Measurements from ENCODE around the gene ANKRD7.
A peak's percentile ranks its signal among the peaks of the same experiment; 100 is the strongest.

The ANKRD7 gene, protein sequence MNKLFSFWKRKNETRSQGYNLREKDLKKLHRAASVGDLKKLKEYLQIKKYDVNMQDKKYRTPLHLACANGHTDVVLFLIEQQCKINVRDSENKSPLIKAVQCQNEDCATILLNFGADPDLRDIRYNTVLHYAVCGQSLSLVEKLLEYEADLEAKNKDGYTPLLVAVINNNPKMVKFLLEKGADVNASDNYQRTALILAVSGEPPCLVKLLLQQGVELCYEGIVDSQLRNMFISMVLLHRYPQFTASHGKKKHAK

DNA sequence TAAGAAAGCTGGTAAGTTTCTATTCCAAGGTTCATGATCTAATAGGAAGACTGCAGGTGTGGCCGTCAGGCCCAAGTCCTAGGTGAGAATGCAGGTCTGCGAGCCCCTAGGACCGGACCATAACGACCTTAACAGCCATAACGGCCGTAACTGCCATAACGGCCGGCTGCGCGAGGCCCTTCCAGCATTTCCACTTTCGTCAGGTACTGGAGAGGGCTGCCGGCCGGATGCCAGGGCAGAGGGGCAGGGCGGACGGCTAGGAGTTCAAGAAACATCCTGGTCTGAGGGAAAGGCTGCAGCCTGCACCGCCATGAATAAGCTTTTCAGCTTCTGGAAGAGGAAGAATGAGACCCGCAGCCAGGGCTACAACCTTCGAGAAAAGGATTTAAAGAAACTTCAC is at the start of gene ANKRD7:
TSS of gene ANKRD7 (plus strand) at position 184 of the 400 bp plus-strand sequence. CDS start at position 311, 127 bp downstream.
- no peak for DNase-seq (ENCODE audit: low read depth in 2 of 2)

DNA sequence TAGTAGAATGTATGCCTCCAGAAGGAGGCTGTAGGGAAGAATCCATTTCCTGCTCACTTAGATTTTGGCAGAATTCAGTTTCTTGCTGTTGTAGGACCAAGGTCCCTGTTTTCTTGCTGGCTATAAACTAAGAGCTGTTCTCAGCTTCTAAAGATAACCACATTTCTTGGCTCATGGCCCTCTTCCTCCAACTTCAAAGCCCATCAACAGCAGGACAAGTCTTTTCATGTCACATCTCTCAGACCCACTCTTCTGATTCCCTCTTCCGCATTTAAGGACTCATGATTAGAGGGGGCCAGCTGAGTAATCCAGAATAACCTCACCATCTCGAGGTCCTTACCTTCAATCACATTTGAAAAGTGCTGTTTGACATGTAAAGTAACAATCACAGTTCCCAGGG is 48.8 kb upstream of the ANKRD7 start:
- DNase-seq (ENCODE audit: low read depth in 2 of 2), result no peak

DNA sequence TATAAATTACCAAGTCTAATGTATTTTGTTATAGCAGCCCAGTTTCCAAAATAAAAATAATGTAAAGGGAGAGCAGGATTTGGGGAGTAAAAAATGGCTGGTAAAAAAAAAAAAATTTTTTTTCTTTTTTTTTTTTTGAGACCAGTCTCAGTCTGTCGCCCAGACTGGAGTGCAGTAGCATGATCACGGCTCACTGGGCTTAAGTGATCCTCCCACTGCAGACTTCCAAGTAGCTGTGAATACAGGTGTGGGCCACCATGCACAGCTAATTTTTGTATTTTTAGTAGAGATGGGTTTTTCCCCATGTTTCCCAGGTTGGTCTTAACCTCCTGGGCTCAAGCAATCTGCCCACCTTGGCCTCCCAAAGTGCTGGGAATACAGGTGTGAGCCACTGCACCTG is 45.3 kb upstream of the ANKRD7 start:
- DNase-seq (ENCODE audit: low read depth in 2 of 2), result no peak

DNA sequence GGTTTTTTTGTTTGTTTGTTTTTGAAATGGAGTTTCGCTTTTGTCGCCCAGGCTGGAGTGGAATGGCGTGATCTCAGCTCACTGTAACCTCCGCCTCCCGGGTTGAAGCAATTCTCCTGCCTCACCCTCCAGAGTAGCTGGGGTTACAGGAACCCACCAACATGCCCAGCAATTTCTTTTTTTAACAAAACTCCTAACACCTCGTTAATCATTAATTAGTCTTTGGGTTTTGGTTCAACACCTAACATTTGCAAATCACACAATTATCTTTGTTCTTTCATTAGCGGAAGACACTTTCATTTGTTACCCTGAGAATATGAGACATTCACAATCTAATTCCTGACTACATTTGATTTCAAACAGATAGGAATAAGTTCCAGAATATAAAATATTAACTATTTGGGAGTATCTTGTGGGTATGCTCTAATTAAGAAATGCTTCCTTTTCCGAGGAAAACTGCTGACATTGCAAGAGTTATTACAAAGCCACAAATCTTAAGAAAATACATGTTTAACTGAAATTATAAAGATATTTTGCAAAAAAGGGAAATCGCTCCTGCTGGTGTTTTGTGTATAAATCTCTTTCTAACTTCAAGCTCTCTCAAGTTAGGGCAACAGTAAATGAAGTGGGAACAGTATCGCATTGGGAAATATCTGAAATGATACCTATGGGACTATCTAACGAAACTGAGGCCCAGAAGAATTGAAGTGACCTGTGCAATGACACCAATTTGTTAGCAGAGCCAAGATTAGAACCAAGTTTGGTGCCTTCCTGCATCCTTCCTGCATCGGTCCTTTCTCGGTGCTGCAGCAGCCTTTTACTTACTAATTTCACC is 41.7 kb upstream of the ANKRD7 start:
- no peak for DNase-seq (ENCODE audit: low read depth in 2 of 2)

DNA sequence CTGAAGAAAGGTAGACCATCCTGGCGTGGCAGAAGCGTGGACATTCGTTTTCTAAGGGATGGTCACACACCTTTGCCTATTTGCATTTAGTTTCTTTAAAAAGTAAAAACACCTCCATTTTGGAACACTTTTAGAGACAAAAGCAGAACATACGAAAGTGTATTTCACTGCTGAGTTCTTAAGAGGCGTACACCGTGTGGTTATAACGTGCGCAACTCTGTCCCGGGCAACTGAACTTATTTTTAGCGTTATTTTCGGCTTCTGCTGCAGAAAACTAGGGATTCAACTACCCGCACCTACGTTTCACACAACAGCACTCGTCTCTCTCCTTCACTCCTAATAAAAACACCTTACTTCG is 41.1 kb upstream of the ANKRD7 start:
- DNase-seq (ENCODE audit: low read depth in 2 of 2), result no peak

DNA sequence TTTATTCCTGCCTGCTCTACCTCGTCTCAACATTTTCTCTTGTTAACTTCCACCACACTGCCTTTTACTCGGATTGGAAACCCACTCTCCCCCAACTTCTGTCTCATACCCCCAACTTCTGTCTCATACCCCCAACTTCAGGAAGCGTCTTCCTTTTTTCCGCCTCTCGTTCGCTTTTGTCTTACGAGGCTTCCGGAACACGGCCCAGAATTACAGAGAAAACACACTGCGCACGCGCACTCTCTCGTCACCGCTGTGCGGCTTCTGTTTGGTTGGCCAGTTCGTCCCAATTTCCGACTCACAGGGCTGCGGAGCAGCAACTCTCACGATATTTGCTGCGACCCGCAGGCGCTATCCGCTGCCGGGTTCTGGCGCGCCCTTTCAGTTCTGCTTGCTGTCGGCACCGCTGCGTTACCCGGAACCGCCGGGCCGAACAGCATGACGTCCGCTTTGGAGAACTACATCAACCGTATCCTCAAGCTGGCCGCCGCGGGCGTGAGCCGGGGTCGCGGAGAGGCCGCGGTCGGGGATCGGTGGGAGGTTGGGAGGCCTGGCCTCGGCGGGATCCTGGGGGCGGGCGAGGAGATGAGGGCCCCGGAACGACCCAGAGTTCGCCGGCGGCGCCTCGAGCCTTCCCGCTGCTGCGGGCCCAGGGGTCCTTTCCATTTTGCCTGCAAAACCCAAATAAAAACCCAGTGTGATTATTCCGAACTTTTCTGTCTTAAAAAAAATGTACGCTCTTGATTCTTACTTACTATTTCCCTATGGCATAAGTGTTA is 40.5 kb upstream of the ANKRD7 start, which contains the start of gene LSM8:
TSS of gene LSM8 (plus strand) at position 379 of the 779 bp plus-strand sequence. CDS start at position 439, 60 bp downstream.
- peak; percentile 95 to 96 for DNase-seq (ENCODE audit: low read depth in 2 of 2)

DNA sequence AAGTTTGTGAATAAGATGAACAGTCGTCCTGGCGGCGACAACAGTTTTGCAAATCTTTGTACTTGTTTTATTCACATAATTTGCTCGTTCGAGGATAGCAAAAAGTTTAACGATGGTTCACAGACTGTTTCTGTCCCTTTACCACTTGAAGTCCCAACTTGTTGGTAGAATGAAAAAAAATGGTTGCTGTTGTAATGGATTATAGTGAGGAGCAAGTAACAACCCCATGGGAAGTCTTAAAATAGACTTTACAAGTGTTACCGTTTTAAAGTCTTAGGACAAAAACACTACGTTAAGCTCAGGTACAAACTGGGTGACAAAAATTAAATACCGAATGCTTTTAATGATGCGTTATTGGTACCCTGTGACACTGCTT is 40.0 kb upstream of the ANKRD7 start:
- DNase-seq (ENCODE audit: low read depth in 2 of 2), result no peak

DNA sequence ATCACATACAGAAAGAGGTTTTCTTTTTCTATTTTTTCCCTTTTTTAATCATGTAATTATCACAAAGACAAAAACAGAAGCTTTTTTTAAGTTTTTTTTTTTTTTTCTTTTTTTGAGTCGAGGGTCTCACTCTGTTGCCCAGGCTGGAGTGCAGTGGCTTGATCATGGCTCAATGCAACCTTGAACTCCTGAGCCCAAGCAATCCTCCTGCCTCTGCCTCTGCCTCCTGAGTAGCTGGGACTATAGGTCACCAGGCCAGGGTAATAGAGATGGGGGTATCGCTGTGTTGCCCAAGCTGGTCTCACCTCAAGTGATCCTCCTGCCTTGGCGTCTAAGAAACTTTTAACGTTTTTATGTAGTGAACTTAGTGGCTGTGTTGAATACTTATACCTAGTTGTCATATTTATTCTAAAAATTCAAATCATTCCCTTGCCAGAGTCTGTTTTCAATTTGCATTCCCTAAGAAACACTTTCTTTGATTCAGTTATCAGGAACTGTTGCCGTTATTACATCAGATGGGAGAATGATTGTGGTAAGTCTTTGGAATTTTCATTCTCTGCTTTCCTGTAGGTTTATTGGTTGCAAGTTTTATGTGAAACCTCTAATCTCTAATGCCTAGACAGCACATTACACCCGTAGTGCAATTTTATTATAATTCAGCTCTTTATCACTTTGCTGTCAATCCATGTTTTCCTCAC is 39.2 kb upstream of the ANKRD7 start:
- DNase-seq (ENCODE audit: low read depth in 2 of 2), result no peak

DNA sequence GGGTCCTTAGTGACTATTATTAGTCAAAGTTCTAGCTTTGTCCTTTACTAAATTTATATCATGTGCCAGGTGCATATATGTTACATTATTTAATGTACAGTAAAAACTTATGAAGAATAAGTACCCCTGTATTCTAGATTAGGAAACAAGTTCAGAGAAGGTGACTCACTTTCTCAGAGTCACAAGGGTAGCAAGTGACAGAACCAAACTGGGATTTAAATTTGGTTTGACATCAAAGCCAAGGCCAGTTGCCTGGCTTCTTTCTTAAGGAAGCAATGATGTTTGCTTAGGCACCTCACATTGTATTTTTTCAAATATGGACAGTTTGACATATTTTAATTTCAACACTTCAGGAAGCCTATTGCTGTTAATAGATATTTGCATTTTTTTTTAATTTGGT is 38.0 kb upstream of the ANKRD7 start:
- DNase-seq (ENCODE audit: low read depth in 2 of 2), result no peak

DNA sequence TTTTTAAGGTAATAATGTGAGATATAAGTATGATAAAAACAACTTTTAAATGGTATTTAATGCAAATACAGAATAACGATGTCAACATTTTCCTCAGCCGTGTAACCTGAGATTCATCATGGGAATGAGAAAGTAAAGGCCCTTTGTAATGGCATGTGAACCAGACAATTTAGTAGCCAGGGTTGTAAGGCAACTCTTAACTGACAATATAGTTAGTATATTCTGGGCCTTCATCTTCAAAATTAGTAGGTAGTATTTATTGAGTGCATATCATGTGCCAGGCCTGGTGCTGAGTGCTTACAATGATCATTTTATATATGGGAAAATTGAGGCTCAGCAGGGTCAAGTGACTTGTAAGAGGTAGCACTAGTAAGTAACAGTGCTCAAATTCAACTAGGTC is 29.9 kb upstream of the ANKRD7 start:
- no peak for DNase-seq (ENCODE audit: low read depth in 2 of 2)

DNA sequence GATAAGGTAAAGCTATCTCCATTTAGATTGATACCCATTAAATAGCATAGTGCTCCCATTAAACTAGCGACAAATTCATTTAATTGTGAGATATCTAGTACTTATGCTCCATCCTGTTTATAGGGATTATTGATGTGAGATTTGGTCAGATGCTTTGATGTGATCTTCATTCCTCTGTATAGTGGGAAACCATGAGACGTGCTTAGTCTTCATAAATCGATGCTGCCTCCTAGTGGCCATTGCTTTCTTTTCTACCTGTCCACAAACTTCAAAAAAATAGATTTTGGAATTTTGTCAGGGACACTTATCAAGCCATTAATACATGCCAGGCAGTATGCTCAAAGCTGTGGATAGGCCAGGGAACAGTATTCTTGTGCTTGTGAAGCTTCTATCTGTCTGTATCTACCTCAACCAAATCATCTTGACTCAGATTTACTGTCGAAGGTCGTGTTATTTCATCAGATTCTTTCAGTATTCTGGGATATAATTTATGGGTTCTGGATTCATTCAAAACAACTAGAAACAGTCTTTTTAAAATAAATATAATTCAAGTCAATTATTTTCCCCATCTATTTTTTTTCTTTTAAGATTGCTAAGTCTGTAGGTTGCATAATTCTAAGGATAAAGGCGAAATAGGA is 28.5 kb upstream of the ANKRD7 start:
- DNase-seq (ENCODE audit: low read depth in 2 of 2), result no peak

DNA sequence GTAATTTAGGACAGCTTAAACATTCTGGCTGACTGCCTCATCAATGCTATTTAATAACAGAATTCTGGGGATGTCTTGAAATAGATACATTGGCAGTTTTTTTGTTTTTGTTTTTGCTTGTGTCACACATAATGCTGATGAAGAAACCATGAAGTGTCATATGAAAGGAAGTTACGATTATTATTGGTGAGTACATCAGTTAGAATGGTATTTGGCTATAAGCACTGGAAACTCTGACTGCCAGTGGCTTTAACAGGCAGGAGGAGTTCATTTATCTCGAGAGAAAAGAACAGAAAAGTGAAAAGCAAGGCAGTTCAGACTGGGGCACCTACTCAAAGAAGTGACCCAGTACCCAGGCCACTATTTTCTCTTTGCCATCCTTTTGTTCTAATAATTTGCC is 22.4 kb upstream of the ANKRD7 start:
- no peak for DNase-seq (ENCODE audit: low read depth in 2 of 2)

DNA sequence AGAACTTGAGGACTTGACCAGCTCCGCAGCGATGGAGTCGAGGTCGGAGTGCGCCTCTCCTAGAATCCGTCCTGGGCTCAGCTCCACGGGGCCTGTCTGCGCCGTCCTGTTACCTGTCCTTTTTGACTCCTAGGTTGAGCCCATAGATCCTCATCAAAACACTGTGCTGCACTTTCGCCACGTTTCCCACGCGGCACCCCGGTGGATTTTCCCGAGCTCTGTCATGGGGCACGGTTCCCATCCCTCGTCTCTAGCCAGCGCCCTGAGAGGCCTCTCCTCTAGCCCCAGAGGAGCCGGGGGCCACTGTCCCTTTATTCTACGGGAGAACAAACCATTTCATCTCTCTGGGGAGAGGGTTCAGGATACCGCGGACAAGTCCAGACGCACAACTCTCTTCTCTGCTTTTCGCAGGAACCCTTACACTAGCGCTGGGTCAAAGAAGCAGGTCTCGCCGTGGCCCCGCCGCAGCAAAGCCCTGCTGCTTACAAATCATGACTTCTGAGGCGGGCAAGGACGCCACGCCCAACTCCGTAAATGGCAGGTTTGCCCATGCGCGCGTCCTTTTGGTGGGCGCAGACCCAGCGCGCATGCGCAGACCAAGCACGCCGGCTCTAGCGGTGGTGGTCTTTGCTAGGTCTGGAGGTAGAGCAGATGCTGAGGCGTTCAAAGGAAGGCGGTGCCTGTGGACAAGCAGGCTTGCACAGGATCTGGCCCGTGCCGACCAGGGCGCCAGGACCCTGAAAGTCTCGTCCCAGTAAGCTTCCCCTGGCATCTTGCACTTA is 10.3 kb upstream of the ANKRD7 start:
- peak; percentile 58 to 61 for DNase-seq (ENCODE audit: low read depth in 2 of 2)

DNA sequence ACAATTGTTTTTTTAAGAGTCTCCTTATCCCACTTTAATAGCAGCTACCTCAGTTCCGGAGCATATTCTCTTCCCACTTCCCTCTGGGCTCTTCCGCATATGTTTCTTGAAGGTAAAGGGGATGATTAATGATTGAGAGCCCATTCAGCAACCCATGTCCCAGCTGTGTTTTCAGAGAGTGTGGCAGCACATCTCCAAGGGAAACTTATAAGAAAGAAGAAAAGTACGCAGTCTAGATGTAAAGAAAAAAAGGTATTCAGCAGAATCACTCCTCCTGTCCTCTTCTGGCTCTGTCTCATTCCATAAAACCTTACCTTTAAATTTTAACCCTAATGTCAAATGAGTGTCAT is 9.7 kb upstream of the ANKRD7 start:
- DNase-seq (ENCODE audit: low read depth in 2 of 2), result no peak

DNA sequence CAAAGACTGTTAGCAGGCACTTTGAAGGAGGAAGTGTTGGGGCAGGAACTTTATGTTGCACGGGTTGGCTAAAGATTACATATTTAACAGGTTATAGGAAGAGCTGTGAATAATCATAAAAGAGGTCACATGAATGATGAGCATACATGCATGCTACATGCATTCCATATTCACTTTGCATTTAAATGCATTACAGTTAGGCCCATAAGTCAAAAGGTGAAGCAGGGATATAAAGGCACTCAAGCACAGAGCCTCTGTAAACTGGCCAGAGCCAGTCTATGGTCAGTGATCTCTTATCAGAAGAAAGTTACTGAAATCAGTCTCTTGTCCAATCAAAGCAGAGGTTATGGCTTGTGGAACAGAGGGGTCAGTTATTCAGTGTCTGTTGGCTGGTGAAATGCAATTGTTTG is 7.3 kb upstream of the ANKRD7 start:
- DNase-seq (ENCODE audit: low read depth in 2 of 2), result no peak

DNA sequence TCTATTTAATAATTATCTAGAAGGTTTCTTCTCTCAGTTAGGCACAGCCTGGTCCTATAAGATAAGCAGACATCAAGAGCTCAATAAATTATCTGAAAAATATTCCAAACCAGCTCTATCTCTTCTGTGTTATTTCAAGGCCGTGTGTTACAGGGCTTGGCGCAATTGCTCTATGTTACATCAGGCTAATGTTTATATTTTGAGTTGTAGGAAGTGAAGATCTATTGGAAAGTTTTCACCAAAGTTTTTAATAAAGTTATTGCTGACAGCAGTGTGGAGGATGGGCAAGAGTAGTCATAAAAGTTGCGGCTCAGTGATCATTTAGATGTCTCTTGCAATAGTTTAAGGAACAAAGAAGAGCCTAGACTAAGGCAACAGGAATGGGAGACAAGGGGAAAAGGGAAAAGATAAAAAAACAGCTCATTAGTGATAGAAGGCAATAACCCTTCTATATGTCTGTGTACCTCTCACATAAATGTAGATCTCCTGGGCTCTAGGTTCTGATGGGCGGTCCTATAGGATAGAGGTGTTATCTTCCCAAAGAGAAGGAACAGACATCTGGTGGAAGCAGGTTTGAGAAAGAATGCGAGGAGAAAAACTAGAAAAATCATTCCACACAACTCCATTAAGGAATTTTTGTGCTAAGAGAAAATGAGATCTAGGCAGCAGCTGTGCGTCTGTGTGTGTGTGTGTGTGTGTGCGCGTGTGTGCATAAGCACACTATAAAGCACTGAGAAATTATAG is 5.9 kb upstream of the ANKRD7 start:
- no peak for DNase-seq (ENCODE audit: low read depth in 2 of 2)

DNA sequence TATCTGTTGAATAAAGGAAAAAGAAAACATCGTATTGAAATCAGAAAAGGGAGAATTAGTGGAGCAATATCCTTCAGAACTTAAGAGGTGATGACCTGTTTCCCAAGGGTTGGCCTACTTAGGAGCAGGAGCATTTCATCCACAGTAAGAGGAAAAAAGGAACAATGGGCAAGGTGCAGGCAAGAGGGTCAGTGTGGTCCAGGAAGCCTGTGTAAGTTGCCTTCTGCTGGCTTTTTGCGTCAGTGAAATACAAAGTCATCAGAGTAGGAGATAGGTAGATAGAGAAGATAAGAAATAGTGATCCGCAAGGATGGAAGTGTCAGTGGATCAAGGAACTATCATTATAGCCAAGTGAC is 5.4 kb upstream of the ANKRD7 start:
- DNase-seq (ENCODE audit: low read depth in 2 of 2), result no peak

DNA sequence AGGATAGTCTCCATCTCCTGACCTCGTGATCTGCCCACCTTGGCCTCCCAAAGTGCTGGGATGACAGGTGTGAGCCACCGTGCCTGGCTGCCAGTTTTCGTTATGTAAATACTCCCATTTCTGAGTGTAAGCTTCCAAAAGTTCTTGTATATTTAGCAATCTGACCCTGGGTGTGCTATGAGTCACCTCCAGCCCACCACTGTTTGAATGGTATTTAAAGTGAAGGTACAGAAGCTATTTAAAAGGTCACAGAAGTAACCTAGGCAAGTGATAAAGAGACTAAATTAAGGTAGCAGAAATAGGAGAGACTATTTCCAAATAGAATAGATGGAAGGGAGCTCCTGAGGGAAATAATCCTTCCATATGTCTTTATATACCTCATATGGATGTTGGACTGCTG is 3.9 kb upstream of the ANKRD7 start:
- DNase-seq (ENCODE audit: low read depth in 2 of 2), result no peak

DNA sequence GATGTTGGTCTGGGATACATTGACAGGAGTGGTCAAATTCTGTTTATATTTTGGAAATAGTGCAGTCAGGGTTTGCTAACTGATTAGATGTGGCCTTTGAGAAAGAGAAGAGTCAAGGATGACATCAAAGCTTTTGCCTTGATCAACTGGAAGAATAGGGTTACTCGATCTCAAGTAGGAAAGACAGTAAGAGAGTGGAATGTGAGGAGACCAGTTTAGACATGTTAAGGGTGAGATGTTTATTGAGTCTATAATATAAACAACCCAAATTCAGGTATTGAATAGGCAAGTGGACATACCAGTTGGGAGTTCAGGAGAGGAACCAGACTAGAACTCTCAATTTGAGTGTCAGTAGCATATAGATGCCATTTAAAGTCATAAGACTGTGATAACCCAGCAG is 1.9 kb upstream of the ANKRD7 start:
- no peak for DNase-seq (ENCODE audit: low read depth in 2 of 2)

DNA sequence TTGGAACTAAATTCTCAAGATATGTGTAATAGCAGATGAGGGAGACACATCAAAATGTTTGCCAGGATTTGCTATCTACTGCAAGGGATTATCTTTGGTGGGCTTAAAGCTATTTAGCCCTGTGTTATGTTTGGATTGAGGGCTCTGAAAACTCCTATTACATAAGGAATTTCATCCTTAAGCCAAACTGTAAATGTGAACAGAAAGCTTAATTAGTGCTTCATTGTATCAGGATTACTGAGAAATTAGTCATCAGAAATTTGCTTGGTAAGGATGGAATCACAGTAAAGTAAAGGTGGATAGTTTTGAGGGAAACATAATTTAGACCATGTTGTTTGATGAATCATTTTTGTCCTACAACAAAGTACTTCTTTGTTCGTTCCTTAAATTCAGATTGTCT is 8.3 kb downstream of the ANKRD7 start:
- DNase-seq (ENCODE audit: low read depth in 2 of 2), result no peak
